Measurements from ENCODE around the gene REEP3. TPM values are rescaled to one million over a fixed set of nuclear protein-coding genes. Genes with fewer than 3 reads are reported as not detected.

Gene REEP3
- total and polyA plus RNA-seq, 2 of the 8 experiments (the other 6 are each of a cell fraction or from before 2014, with no cell fraction given), result 5.8 to 31.5 TPM

DNA sequence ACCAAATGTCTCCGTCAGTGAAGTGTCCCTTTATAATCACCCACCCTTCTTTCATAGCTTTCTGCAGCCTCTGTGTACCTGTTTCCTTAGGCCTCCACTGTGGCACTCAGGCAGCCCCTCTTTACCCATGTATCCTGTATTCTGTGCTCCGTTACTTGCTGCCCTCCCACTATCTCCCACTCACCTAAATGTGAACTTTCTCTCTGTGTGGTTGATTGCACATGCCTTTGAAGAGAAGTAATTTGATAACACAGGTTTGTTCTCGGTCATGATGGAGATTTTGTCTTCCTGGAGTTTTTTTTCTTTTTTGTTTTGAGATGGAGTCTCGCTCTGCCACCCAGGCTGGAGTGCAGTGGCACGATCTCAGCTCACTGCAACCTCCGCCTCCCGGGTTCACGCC, 61.5 kb downstream of the REEP3 start (continued):
- TF ChIP-seq, protein P1, sequence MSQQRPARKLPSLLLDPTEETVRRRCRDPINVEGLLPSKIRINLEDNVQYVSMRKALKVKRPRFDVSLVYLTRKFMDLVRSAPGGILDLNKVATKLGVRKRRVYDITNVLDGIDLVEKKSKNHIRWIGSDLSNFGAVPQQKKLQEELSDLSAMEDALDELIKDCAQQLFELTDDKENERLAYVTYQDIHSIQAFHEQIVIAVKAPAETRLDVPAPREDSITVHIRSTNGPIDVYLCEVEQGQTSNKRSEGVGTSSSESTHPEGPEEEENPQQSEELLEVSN (IDR thresholded peaks at IDR 0.05), result no peak
- no peak for TF ChIP-seq SIN3A (conservative IDR thresholded peaks at IDR 0.05 in 1 of 2, IDR thresholded peaks at IDR 0.05 in 1 of 2; ENCODE audit: low read depth in 1 of 2, low read length in 2 of 2)
- no peak for TF ChIP-seq CHD2 (IDR thresholded peaks at IDR 0.05; ENCODE audit: low read length)
- TF ChIP-seq CBX5 (IDR thresholded peaks at IDR 0.05; ENCODE audit: low read depth, low read length), result no peak
- TF ChIP-seq RBBP5 (IDR thresholded peaks at IDR 0.05; ENCODE audit: borderline replicate concordance, low read depth, low read length), result no peak
- TF ChIP-seq POLR2AphosphoS5 (IDR thresholded peaks at IDR 0.05; ENCODE audit: low read depth, low read length), result no peak
- TF ChIP-seq SIX5 (IDR thresholded peaks at IDR 0.05; ENCODE audit: low read depth, low read length), result no peak
- TF ChIP-seq, protein P2, sequence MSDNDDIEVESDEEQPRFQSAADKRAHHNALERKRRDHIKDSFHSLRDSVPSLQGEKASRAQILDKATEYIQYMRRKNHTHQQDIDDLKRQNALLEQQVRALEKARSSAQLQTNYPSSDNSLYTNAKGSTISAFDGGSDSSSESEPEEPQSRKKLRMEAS (IDR thresholded peaks at IDR 0.05), result no peak
- no peak for TF ChIP-seq TAF7 (optimal IDR thresholded peaks at IDR 0.05; ENCODE audit: borderline replicate concordance, low read depth, low read length)

All from H1 (cell line).